AG09309 (cell line): ENCODE measurements around the gene LDLRAD4.

Experiments
- DNase-seq: peaks from one replicate; pipeline ENCODE4 v3.0.0-alpha.2; 2010; ENCODE audit warnings: low read depth
- H3K4me3 ChIP-seq: 2 replicates; pipeline ENCODE4 v1.5.1; 2011; ENCODE audit warnings: mild to moderate bottlenecking, low read depth, low read length, moderate library complexity; ENCODE audit not compliant: control insufficient read depth
- CTCF ChIP-seq: IDR thresholded peaks from 2 replicates; pipeline ENCODE4 v1.5.1; 2011; ENCODE audit warnings: mild to moderate bottlenecking, low read depth, low read length, inconsistent platforms; ENCODE audit not compliant: insufficient read depth, control insufficient read depth; ENCODE audit errors: missing control alignments

LDLRAD4 gene

GRCh38 chr18:13612196-13612997 lies 393.8 kb downstream of the LDLRAD4 start:
- TF ChIP-seq CTCF, result no peak
- H3K4me3 ChIP-seq, result no peak overlapping the region
- DNase-seq, result no peak

GRCh38 chr18:13613099-13613498 lies 394.5 kb downstream of the LDLRAD4 start:
- no peak for TF ChIP-seq CTCF
- H3K4me3 ChIP-seq, result no peak overlapping the region
- no peak for DNase-seq

- no peak for TF ChIP-seq CTCF
- H3K4me3 ChIP-seq, result no peak overlapping the region
- no peak for DNase-seq
Observed at GRCh38 chr18:13613591-13614501, 395.3 kb downstream of the LDLRAD4 start.

- H3K4me3 ChIP-seq, result no peak overlapping the region
- DNase-seq, result no peak
- no peak for TF ChIP-seq CTCF
Observed at GRCh38 chr18:13614641-13615288, 396.2 kb downstream of the LDLRAD4 start.

GRCh38 chr18:13615432-13615861 lies 396.9 kb downstream of the LDLRAD4 start:
- DNase-seq, result no peak
- H3K4me3 ChIP-seq, result no peak overlapping the region
- TF ChIP-seq CTCF, result no peak

- DNase-seq, result no peak
- H3K4me3 ChIP-seq, result no peak overlapping the region
- TF ChIP-seq CTCF, result no peak
Observed at GRCh38 chr18:13616041-13616440, 397.5 kb downstream of the LDLRAD4 start.
